SK-N-DZ (cell line): ENCODE measurements around the gene NFKBIL1.

Experiments
- DNase-seq: peaks from one replicate; pipeline ENCODE4 v3.0.0-alpha.2; 2015; ENCODE audit warnings: low spot score

Gene NFKBIL1

DNA sequence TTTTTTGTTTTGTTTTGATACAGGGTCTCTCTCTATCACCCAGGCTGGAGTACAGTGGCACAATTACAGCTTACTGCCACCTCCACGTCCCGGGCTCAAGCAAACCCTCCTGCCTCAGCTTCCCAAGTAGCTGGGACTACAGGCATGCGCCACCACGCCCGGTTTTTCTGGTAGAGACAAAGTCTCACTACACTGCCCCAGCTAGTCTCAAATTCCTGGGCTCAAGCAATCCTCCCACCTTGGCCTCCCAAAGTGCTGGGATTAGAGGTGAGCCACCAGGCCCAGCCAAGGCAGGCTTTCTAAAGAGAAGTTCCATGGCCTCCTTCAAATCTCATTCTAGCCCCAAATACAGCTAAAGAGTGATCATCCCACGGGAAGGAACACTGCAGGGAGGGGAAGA is 13.4 kb upstream of the NFKBIL1 start:
- DNase-seq, result no peak

GRCh38 chr6:31534521-31535040 is 12.8 kb upstream of the NFKBIL1 start:
- DNase-seq, result no peak

DNA sequence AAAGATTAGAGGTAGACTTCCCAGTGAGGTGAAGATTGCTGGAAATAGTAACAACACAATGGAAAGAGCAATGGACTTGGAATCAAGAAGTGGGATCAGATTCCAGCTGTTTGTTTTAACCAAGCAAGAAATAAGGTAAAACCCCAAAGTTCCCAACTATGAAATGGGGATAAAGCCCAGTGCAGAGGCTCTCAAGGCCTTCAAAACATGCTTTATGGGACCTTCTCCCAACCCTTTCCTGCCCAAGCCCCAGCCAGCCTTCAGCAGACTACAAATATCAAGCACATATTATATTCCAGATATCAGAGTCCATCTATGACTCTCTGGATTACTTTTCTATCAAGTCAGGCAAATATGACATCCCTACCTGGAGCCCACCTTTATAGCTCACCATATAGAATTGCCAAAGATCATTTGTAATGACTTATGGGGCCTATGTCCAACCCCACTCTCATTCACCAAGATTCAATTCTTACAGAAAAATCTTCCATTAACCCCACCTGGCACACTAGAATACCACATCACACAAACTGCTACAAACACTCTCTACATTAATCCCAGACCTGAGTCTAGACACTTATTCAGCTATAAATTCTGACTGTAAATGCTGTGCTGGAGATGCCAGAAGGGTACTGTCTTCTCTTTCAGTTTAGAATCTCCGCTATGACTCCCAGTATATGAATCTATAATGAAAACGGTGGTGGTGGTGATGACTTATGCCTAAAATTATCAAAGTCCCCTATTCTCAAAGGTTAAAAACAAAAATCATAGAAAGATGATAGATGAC is 11.7 kb upstream of the NFKBIL1 start:
- no peak for DNase-seq

DNA sequence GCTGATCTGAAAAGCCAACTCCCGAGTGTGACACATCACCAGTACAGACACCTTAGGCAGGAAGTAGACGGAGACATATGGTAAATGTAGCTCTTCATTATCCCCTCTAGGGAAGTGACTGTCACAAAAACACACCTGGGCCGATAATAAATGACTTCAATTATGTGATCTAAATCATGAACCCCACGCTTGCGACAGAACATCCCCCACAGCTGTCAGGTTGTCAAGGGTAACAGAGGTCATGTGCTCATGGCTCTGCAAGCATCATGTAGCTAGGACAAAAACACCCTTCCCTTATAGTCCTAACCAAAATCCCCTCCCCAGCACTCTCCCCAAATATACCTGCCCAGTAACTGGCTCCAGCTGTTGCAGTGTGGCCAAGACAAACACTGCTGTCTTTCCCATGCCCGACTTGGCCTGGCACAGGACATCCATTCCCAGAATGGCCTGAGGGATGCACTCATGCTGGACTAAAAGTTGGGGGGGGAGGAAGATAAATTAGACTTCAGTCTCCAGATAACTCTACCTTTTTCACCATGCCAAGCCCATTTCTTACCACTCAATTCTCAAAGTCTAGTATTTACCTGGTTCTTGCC is 8.5 kb upstream of the NFKBIL1 start:
- DNase-seq, result no peak

DNA sequence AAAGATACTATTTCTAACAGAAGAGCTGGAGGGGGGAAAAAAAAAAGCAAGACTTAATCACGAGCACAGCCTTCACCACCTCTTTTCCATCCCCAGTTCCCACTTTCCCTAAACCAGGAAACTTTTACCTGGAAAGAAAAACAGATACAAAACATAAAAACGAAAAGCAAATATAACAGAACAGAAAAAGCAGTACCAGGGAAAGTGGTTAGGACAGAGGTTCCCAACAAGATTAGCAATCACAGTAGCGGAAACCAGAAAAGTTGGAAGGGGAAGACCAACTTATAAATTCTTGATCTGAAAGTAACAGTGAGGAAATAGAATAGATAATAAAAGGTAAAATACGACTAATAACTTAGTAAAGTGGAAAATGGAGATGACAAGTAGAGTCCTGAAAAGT is 6.8 kb upstream of the NFKBIL1 start:
- DNase-seq, result no peak

GRCh38 chr6:31541059-31541657 is 6.2 kb upstream of the NFKBIL1 start:
- DNase-seq, result no peak

GRCh38 chr6:31541658-31542521 is 5.5 kb upstream of the NFKBIL1 start, which contains the start of gene DDX39B:
TSS of gene DDX39B (minus strand) at chr6:31542003. CDS start at chr6:31540532, 1,471 bp downstream.
- peak; percentile 99 for DNase-seq

DNA sequence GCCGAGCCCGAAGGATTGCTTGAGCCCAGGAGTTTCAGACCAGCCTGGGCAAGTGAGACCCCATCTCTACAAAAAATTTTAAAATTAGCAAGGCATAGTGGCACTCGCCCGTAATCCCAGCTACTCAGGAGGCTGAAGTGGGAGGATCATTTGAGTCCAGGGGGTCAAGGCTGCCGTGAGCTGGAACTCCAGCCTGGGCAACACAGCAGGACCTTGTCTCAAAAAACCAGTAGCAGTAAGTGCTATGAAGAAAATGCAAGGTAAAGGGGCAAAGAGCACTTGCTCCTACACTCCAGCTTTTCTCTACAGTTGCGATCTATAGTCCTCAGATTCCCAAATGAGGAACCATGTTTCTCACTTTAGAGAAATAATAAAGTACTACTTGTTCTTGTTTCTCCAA is 3.8 kb upstream of the NFKBIL1 start:
- DNase-seq, result no peak

DNA sequence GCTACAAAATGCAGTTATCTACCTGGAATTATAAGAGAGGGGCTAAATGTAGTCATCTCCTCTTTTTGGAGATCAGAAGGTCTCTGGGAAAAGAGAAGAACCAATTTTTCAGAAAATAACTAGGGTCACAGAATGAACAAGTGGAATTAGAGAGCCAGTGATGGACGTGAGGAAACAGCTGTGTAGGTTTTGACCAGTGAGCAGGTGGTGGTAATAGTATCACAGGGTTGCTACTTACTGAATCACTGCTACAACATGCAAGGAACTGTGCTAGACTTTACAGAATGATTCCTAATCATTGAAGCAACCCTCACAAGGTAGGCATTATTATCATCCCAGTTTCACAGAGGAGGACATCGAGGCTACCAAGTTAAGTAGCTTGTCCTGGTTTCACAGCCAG is 2.7 kb upstream of the NFKBIL1 start:
- DNase-seq, result no peak

DNA sequence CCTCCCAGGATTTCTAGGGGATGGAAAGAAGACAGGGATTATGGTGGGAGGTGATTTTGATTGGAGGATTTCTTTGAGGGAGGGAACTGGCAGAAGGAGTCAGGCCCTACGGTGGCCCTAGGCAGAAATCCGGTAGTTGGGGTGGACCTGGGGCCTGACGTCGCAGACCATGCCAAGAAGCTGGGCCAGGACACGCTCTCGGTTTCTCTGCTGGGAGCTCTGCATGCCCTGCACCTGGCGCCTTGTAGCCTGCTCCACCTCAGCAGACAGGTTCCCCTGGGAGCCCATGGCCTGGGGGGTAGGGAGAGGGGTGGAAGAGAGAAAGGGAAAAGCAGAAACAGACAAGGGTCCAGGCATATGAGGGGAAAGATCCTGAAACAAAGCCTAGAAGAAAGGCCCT is 2.1 kb upstream of the NFKBIL1 start:
- no peak for DNase-seq

- peak; percentile 98 for DNase-seq
Observed at GRCh38 chr6:31546339-31546957, 960 bp upstream of the NFKBIL1 start, which contains the start of gene ATP6V1G2. TSS of gene ATP6V1G2 (minus strand) at chr6:31546608. CDS start at chr6:31546559, 49 bp downstream.

GRCh38 chr6:31547727-31548543 is 527 bp downstream of the NFKBIL1 start:
- no peak for DNase-seq

DNA sequence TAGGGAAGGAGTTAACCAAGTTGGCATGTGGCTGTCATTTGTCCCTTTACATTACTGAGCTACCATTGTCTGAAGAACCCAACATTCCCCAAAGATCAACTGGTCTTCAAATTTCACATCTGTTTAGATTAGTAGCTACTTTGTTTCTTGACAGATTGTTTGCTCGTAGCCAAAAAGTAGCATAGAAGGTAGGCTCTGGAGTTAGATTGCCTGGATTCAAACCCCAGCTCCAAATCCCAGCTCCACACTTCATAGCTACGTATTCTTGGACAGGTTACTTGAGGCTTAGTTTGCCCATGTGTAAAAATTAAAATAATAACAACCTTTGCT is 1.1 kb downstream of the NFKBIL1 start:
- DNase-seq, result no peak

GRCh38 chr6:31551371-31551770 is 4.0 kb downstream of the NFKBIL1 start:
- DNase-seq, result peak; percentile 44

GRCh38 chr6:31556307-31556706 is 8.9 kb downstream of the NFKBIL1 start:
- DNase-seq, result no peak

DNA sequence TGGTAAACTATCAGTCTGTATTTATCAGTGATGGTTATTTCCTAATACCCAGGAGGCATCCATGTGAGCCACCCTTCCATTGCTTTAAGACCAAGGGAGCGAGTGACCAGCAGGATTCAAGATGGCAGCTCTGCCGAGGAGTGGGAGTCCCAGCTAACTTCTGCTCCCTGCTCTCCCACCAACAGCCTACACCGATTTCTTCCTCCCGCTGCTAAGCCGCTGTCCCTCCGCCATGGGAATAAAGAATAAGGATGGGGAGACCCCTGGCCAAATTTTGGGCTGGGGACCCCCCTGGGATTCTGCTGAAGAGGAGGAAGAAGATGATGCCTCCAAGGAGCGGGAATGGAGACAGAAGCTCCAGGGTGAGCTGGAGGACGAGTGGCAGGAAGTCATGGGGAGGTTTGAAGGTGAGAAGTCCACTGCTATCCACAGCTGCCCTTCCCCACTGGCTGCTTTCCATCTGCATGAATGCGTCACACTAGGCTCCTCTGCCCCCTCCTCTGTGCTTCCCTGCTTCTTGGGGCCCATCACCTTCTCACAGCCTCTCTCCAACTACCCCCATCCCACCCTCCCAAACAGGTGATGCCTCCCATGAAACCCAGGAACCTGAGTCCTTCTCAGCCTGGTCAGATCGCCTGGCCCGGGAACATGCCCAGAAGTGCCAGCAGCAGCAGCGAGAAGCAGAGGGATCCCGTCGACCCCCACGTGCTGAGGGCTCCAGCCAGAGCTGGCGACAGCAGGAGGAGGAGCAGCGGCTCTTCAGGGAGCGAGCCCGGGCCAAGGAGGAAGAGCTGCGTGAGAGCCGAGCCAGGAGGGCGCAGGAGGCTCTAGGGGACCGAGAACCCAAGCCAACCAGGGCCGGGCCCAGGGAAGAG is 10.3 kb downstream of the NFKBIL1 start:
- no peak for DNase-seq

GRCh38 chr6:31558318-31558625 is 10.9 kb downstream of the NFKBIL1 start:
- DNase-seq, result no peak

- no peak for DNase-seq
Observed at GRCh38 chr6:31558631-31559500, 11.5 kb downstream of the NFKBIL1 start.

- DNase-seq, result no peak
Observed at GRCh38 chr6:31559606-31559957, 12.2 kb downstream of the NFKBIL1 start.
